ENCODE results near the gene SMPD4.
"Not testable (repeated sequence)": the region's sequence is repeated elsewhere in the genome, so short reads cannot be mapped to it uniquely, and the experiment has no call there.

Gene SMPD4

GRCh38 chr2:130140516-130140915, 40.9 kb downstream of the SMPD4 start:
- DNase-seq (ENCODE audit: low spot score) = not testable (repeated sequence)

GRCh38 chr2:130139331-130140280, 41.8 kb downstream of the SMPD4 start:
- not testable (repeated sequence) for DNase-seq (ENCODE audit: low spot score)

GRCh38 chr2:130138841-130139251, 42.6 kb downstream of the SMPD4 start:
- DNase-seq (ENCODE audit: low spot score) = not testable (repeated sequence)

- not testable (repeated sequence) for DNase-seq (ENCODE audit: low spot score)
Observed at GRCh38 chr2:130138326-130138725, 43.1 kb downstream of the SMPD4 start.

GRCh38 chr2:130137118-130137517, 44.3 kb downstream of the SMPD4 start:
- not testable (repeated sequence) for DNase-seq (ENCODE audit: low spot score)

GRCh38 chr2:130136546-130136945, 44.9 kb downstream of the SMPD4 start:
- not testable (repeated sequence) for DNase-seq (ENCODE audit: low spot score)

GRCh38 chr2:130135692-130136541, 45.5 kb downstream of the SMPD4 start:
- DNase-seq (ENCODE audit: low spot score) = no peak

GRCh38 chr2:130129120-130129829, 52.1 kb downstream of the SMPD4 start, which contains the start of gene POTEF:
Gene POTEF, minus strand, starts transcription at chr2:130129222. Its CDS starts 8,707 bp downstream, at chr2:130120515.
- DNase-seq (ENCODE audit: low spot score) = peak; percentile 16

- DNase-seq (ENCODE audit: low spot score) = not testable (repeated sequence)
Observed at GRCh38 chr2:130128464-130128863, 52.9 kb downstream of the SMPD4 start.

- DNase-seq (ENCODE audit: low spot score) = not testable (repeated sequence)
Observed at GRCh38 chr2:130127726-130128125, 53.7 kb downstream of the SMPD4 start.

- DNase-seq (ENCODE audit: low spot score) = not testable (repeated sequence)
Observed at GRCh38 chr2:130120924-130121323, 60.5 kb downstream of the SMPD4 start.

- not testable (repeated sequence) for DNase-seq (ENCODE audit: low spot score)
Observed at GRCh38 chr2:130102597-130103363, 78.6 kb downstream of the SMPD4 start.
